HepG2 (cell line): ENCODE results near the gene AFAP1. TPM values are rescaled to one million over a fixed set of nuclear protein-coding genes. Genes with fewer than 3 reads are reported as not detected.

Experiments
- ATAC-seq: fragments of 200-7000 bp; cut with Tn5 transposase; 3 replicates; pipeline ENCODE4 v1.9.1; 2020; ENCODE audit warnings: mild to moderate bottlenecking, moderate library complexity
- BruUV-seq: library from RNA; stranded (reverse); fragments of 400-500 nt; replicated peaks from 2 replicates; lab custom pipeline; 2021; lab: Mats Ljungman, UMichigan
- CTCF ChIA-PET: fragments of 300-600 bp; formaldehyde crosslinking; extraction: SDS; loops from one replicate; lab custom pipeline; 2021; ENCODE audit warnings: low total read pairs, inconsistent platforms, low intra/inter-chr PET ratio; lab: Yijun Ruan, JAX
- POLR2A ChIA-PET: fragments of 350-600 bp; sonication (Branson Sonifier 250); formaldehyde crosslinking; loops from one replicate; lab custom pipeline; 2020; ENCODE audit warnings: antibody characterized with exemption, inconsistent platforms; lab: Yijun Ruan, JAX
- DNase-seq: peaks from one replicate; pipeline ENCODE4 v3.0.0-alpha.2; 2015; ENCODE audit warnings: low spot score
- FAIRE-seq: peaks from 3 replicates; lab custom pipeline; 2011; peaks lifted over from hg19 to GRCh38; lab: Jason Lieb, UNC
- H2AFZ ChIP-seq: one replicate; pipeline ENCODE4 v1.6.1; 2011; ENCODE audit warnings: low read length, inconsistent platforms
- H3K27ac ChIP-seq: fragments of 300-600 bp; 3 replicates; pipeline ENCODE4 v1.8.0; 2011; ENCODE audit warnings: mixed run types, mild to moderate bottlenecking, mixed read lengths, low read length, inconsistent platforms; ENCODE audit not compliant: insufficient read depth; ENCODE audit errors: extremely low read length
- H3K27me3 ChIP-seq, 2 experiments: fragments of 200-600 bp in 1 of 2; 2 replicates in 1 of 2; 3 replicates in 1 of 2; pipeline versions ENCODE4 v1.6.0 to v1.8.0; 2011; ENCODE audit warnings: low read length in 2 of 2, mild to moderate bottlenecking in 2 of 2, moderate library complexity in 2 of 2, inconsistent platforms in 1 of 2; ENCODE audit not compliant: insufficient read depth in 2 of 2, control insufficient read depth in 1 of 2
- H3K36me3 ChIP-seq, 2 experiments: fragments of 200-600 bp in 1 of 2; replicated peaks in 1 of 2; 2 replicates in 1 of 2; 3 replicates in 1 of 2; pipeline versions ENCODE4 v1.5.1 to v1.8.0; 2011; ENCODE audit warnings: low read length in 2 of 2, inconsistent platforms in 1 of 2; ENCODE audit not compliant: insufficient read depth in 2 of 2, control insufficient read depth in 1 of 2
- H3K4me1 ChIP-seq: 2 replicates; pipeline ENCODE4 v1.5.1; 2012; ENCODE audit warnings: low read length, inconsistent platforms; ENCODE audit not compliant: insufficient read depth
- H3K4me2 ChIP-seq: 2 replicates; pipeline ENCODE4 v1.6.0; 2011; ENCODE audit warnings: low read depth, low read length, inconsistent platforms
- H3K4me3 ChIP-seq, 3 experiments: fragments of 200-600 bp in 1 of 3; sonication (generic), shearing (Covaris generic) in 1 of 3; replicated peaks in 1 of 3; 2 replicates each; pipeline ENCODE4 v1.5.1; 2011 to 2016; ENCODE audit warnings: low read length in 3 of 3, inconsistent platforms in 2 of 3, low read depth in 2 of 3, mild to moderate bottlenecking in 2 of 3, control low read depth in 1 of 3, mixed read lengths in 1 of 3; ENCODE audit not compliant: insufficient read depth in 1 of 3
- H3K79me2 ChIP-seq: one replicate; pipeline ENCODE4 v1.6.1; 2011; ENCODE audit warnings: low read length, inconsistent platforms; ENCODE audit not compliant: insufficient read depth
- H3K9ac ChIP-seq: 2 replicates; pipeline ENCODE4 v1.6.0; 2011; ENCODE audit warnings: mild to moderate bottlenecking, low read depth, low read length, inconsistent platforms; ENCODE audit not compliant: insufficient read depth
- H3K9me3 ChIP-seq: 2 replicates; pipeline ENCODE4 v1.5.1; 2012; ENCODE audit warnings: mild to moderate bottlenecking, low read length
- H4K20me1 ChIP-seq: 2 replicates; pipeline ENCODE4 v1.6.0; 2011; ENCODE audit warnings: inconsistent platforms, mild to moderate bottlenecking, low read length, moderate library complexity; ENCODE audit not compliant: insufficient read depth
- GATA4 ChIP-seq: sonication (generic); IDR thresholded peaks from 2 replicates; pipeline ENCODE4 v1.6.1; 2016; ENCODE audit warnings: antibody characterized with exemption, low read depth, borderline replicate concordance
- PCBP1 ChIP-seq: fragments of 200-400 bp; formaldehyde crosslinking; IDR thresholded peaks from 2 replicates; pipeline ENCODE4 v1.6.1; 2017; ENCODE audit warnings: mild to moderate bottlenecking, low read depth, low read length, borderline replicate concordance
- TBX3 ChIP-seq: fragments of 450-650 bp; IDR thresholded peaks from 2 replicates; pipeline ENCODE4 v1.6.1; 2017; ENCODE audit warnings: antibody characterized with exemption, mild to moderate bottlenecking, inconsistent platforms, borderline replicate concordance
- ZC3H4 ChIP-seq: sonication (generic); formaldehyde crosslinking; IDR thresholded peaks from 2 replicates; pipeline ENCODE4 v1.4.0; 2020; ENCODE audit warnings: missing genetic modification reagents, borderline replicate concordance
- ZNF850 ChIP-seq: sonication (generic); formaldehyde crosslinking; conservative IDR thresholded peaks from 2 replicates; pipeline ENCODE4 v1.9.0; 2021; ENCODE audit warnings: mild to moderate bottlenecking, missing genetic modification reagents
- WGBS: methylation state at CpG from one replicate; pipeline ENCODE4 v1.1.6; 2017; ENCODE audit warnings: low lambda C conversion rate; 5-methylcytosine and 5-hydroxymethylcytosine counted together
- in situ Hi-C: cut with HindIII; loops from 2 replicates; pipeline ENCODE4 v1.10.0; 2017; ENCODE audit warnings: low pct_unique_long_range_greater_than_20kb; ENCODE audit not compliant: extremely low pct_ligation_motif_present
- intact Hi-C: fragments of 100-400 bp; cut with micrococcal nuclease; formaldehyde crosslinking; loops from one replicate; pipeline ENCODE4 v1.10.0; 2022; ENCODE audit not compliant: unreplicated experiment
- polyA plus RNA-seq, 8 experiments: library from polyadenylated mRNA; depleted of rRNA in 3 of 8; stranded (reverse) in 7 of 8; unstranded in 1 of 8; fragments of >200 nt; fragmentation: Illumina TruSeq in 4 of 8; extraction: Trizol in 4 of 8; gene quantifications; 2 replicates each; pipeline versions ENCODE4 v1.2.1 to v1.2.3, GENCODE V29; 2011 to 2016; ENCODE audit warnings: low read depth in 4 of 8, missing spikeins in 1 of 8, mixed read lengths in 1 of 8; ENCODE audit not compliant: insufficient read depth in 1 of 8
- total RNA-seq, 5 experiments: library from RNA; depleted of rRNA; stranded (reverse); fragments of >200 nt; fragmentation: Illumina TruSeq; extraction: Trizol; gene quantifications; 2 replicates each; pipeline ENCODE4 v1.2.3, GENCODE V29; 2016; ENCODE audit warnings: low read depth in 1 of 5
- TF ChIP-seq, protein P1 (sequence below): sonication (generic); formaldehyde crosslinking; IDR thresholded peaks from 2 replicates; pipeline ENCODE4 v1.5.0; 2020; ENCODE audit warnings: mild to moderate bottlenecking, missing genetic modification reagents
- TF ChIP-seq, protein P2 (sequence below): sonication (generic); formaldehyde crosslinking; IDR thresholded peaks from 2 replicates; pipeline ENCODE4 v1.8.0; 2022; ENCODE audit warnings: mild to moderate bottlenecking, missing genetic modification reagents; ENCODE audit not compliant: insufficient replicate concordance

AFAP1 gene
- total and polyA plus RNA-seq, 2 of the 13 experiments (the other 11 are each of a cell fraction or from before 2014, with no cell fraction given): 2.5 TPM

DNA sequence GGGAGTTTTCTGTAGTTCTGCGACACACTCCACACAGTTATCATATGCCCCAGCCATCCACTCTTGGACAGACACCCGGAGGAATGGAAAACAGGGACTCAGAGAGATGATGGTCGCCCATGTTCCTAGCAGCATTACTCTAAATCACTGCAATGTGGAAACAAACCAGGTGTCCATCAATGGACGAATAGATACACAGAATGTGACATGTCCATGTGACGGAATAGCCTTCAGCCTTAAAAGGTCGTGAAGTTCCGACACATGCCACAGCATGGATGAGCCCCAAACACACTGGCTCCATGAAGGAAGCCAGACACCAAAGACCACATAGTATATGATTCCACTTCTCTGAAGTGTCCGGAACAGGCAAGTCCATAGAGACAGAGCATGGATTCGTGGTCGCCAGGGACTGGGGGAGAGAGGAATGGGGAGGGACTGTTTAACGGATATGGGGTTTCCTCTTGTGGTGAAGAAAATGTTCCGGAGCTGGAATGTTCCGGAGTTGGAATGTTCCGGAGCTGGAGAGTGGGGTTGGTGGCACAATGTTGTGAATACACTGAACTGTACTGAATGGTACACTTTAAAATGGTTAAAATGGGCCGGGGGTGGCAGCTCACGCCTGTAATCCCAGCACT lies 28.7 kb upstream of the AFAP1 start:
- H3K36me3 ChIP-seq: no peaks in the 10 kb centered on the region
- DNase-seq (no peak), FAIRE-seq (no peak)
- CTCF ChIA-PET: no interaction called here
- no peak overlapping the region for H2AFZ ChIP-seq
- H3K4me2 ChIP-seq: no peak overlapping the region
- no peaks in the 10 kb centered on the region for H3K79me2 ChIP-seq
- no peak overlapping the region for H3K9ac ChIP-seq
- intact Hi-C loops: no loop called here
- 83% methylated on average over 15 of the region's 16 CpGs for WGBS
- H3K27me3 ChIP-seq: peaks cover 2 to 13% of the 10 kb centered on the region in 2 experiments; a peak in 3 of 5 replicates
- no peak for TF ChIP-seq TBX3
- TF ChIP-seq GATA4: no peak
- TF ChIP-seq PCBP1: no peak
- TF ChIP-seq ZNF850 (CRISPR knock-in tag): no peak
- TF ChIP-seq ZC3H4 (CRISPR knock-in tag): no peak
- TF ChIP-seq, protein P1, sequence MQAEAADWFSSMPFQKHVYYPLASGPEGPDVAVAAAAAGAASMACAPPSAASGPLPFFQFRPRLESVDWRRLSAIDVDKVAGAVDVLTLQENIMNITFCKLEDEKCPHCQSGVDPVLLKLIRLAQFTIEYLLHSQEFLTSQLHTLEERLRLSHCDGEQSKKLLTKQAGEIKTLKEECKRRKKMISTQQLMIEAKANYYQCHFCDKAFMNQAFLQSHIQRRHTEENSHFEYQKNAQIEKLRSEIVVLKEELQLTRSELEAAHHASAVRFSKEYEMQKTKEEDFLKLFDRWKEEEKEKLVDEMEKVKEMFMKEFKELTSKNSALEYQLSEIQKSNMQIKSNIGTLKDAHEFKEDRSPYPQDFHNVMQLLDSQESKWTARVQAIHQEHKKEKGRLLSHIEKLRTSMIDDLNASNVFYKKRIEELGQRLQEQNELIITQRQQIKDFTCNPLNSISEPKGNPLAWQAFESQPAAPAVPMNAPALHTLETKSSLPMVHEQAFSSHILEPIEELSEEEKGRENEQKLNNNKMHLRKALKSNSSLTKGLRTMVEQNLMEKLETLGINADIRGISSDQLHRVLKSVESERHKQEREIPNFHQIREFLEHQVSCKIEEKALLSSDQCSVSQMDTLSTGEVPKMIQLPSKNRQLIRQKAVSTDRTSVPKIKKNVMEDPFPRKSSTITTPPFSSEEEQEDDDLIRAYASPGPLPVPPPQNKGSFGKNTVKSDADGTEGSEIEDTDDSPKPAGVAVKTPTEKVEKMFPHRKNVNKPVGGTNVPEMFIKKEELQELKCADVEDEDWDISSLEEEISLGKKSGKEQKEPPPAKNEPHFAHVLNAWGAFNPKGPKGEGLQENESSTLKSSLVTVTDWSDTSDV: no peak
- TF ChIP-seq, protein P2, sequence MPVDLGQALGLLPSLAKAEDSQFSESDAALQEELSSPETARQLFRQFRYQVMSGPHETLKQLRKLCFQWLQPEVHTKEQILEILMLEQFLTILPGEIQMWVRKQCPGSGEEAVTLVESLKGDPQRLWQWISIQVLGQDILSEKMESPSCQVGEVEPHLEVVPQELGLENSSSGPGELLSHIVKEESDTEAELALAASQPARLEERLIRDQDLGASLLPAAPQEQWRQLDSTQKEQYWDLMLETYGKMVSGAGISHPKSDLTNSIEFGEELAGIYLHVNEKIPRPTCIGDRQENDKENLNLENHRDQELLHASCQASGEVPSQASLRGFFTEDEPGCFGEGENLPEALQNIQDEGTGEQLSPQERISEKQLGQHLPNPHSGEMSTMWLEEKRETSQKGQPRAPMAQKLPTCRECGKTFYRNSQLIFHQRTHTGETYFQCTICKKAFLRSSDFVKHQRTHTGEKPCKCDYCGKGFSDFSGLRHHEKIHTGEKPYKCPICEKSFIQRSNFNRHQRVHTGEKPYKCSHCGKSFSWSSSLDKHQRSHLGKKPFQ: no peak
- TF ChIP-seq, all 625 proteins: peak for 0
- Histone ChIP-seq H3K9me3 (no peaks in the 10 kb centered on the region), H3K4me3 (no peak overlapping the region), H3K27ac (no peak overlapping the region), H4K20me1 (no peaks in the 10 kb centered on the region), H3K4me1 (peaks cover 97% of the 10 kb centered on the region)
- no TSS peak for BruUV-seq
- POLR2A ChIA-PET: no interaction called here
- in situ Hi-C loops: no loop called here
- no peak for ATAC-seq
